Neural crest cell (in vitro differentiated cells): ENCODE data around the gene AP5B1. TPM values are rescaled to one million over a fixed set of nuclear protein-coding genes. Genes with fewer than 3 reads are reported as not detected.

ENCODE experiments used
- DNase-seq: peaks from one replicate; pipeline ENCODE4 v3.0.0; 2021; ENCODE audit warnings: low read depth, mixed read lengths, low spot score
- H3K27ac Mint-ChIP-seq: one replicate; pipeline ENCODE4 v1.8.0; 2021; ENCODE audit warnings: mild to moderate bottlenecking, mixed read lengths; ENCODE audit not compliant: unreplicated experiment
- H3K27me3 Mint-ChIP-seq: 2 replicates; pipeline ENCODE4 v1.8.0; 2021; ENCODE audit warnings: low read depth, mild to moderate bottlenecking, mixed read lengths
- H3K36me3 Mint-ChIP-seq: 2 replicates; pipeline ENCODE4 v1.8.0; 2021; ENCODE audit warnings: low read depth, mild to moderate bottlenecking, mixed read lengths
- H3K4me1 Mint-ChIP-seq: 2 replicates; pipeline ENCODE4 v1.8.0; 2021; ENCODE audit warnings: mixed read lengths
- H3K4me3 Mint-ChIP-seq: one replicate; pipeline ENCODE4 v1.8.0; 2021; ENCODE audit warnings: mild to moderate bottlenecking, mixed read lengths
- H3K9me3 Mint-ChIP-seq: 2 replicates; pipeline ENCODE4 v1.8.0; 2021; ENCODE audit warnings: mixed read lengths
- CTCF ChIP-seq: fragments of 200-600 bp; sonication (generic); conservative IDR thresholded peaks from 2 replicates; pipeline ENCODE4 v1.5.0; 2021; ENCODE audit warnings: antibody characterized with exemption, mild to moderate bottlenecking
- total RNA-seq: library from RNA; stranded (reverse); gene quantifications from 2 replicates; pipeline ENCODE4 v1.2.1, GENCODE V29; 2021

Gene AP5B1
- total RNA-seq, 1 donor from 2014 or later = 10.8 TPM

GRCh38 chr11:65821107-65821506 lies 40.3 kb upstream of the AP5B1 start:
- H3K9me3 Mint-ChIP-seq = no peaks in the 10 kb centered on the region
- DNase-seq = no peak
- H3K4me1 Mint-ChIP-seq = peaks cover 15% of the 10 kb centered on the region
- TF ChIP-seq CTCF = no peak
- H3K36me3 Mint-ChIP-seq = no peaks in the 10 kb centered on the region
- H3K27me3 Mint-ChIP-seq = no peaks in the 10 kb centered on the region
- no peak overlapping the region for H3K27ac Mint-ChIP-seq
- no peak overlapping the region for H3K4me3 Mint-ChIP-seq

- H3K36me3 Mint-ChIP-seq = no peaks in the 10 kb centered on the region
- no peaks in the 10 kb centered on the region for H3K9me3 Mint-ChIP-seq
- DNase-seq = peak; percentile 100
- no peak overlapping the region for H3K27ac Mint-ChIP-seq
- H3K4me1 Mint-ChIP-seq = peaks cover 18% of the 10 kb centered on the region
- peaks cover 2% of the 10 kb centered on the region for H3K27me3 Mint-ChIP-seq
- H3K4me3 Mint-ChIP-seq = peak overlapping the region; percentile 82
- TF ChIP-seq CTCF = peak; percentile 100
These were observed 37.3 kb upstream of the AP5B1 start for GRCh38 chr11:65817835-65818680.

GRCh38 chr11:65817312-65817834 lies 36.6 kb upstream of the AP5B1 start:
- no peak for DNase-seq
- Mint-ChIP-seq H3K27ac (no peak overlapping the region), H3K4me1 (peaks cover 18% of the 10 kb centered on the region), H3K4me3 (peak overlapping the region; percentile 82), H3K27me3 (peaks cover 4% of the 10 kb centered on the region), H3K36me3 (no peaks in the 10 kb centered on the region), H3K9me3 (no peaks in the 10 kb centered on the region)
- TF ChIP-seq CTCF = no peak

- no peak overlapping the region for H3K27ac Mint-ChIP-seq
- H3K9me3 Mint-ChIP-seq = no peaks in the 10 kb centered on the region
- peak overlapping the region; percentile 82 for H3K4me3 Mint-ChIP-seq
- H3K36me3 Mint-ChIP-seq = no peaks in the 10 kb centered on the region
- TF ChIP-seq CTCF = no peak
- DNase-seq = no peak
- H3K27me3 Mint-ChIP-seq = peaks cover 7% of the 10 kb centered on the region
- H3K4me1 Mint-ChIP-seq = peaks cover 18% of the 10 kb centered on the region
These were observed 35.9 kb upstream of the AP5B1 start for GRCh38 chr11:65816696-65817095.

- H3K27ac Mint-ChIP-seq = no peak overlapping the region
- H3K4me1 Mint-ChIP-seq = peaks cover 14% of the 10 kb centered on the region
- H3K36me3 Mint-ChIP-seq = no peaks in the 10 kb centered on the region
- DNase-seq = no peak
- H3K27me3 Mint-ChIP-seq = peaks cover 11% of the 10 kb centered on the region
- TF ChIP-seq CTCF = no peak
- H3K9me3 Mint-ChIP-seq = no peaks in the 10 kb centered on the region
- H3K4me3 Mint-ChIP-seq = no peak overlapping the region
These were observed 34.3 kb upstream of the AP5B1 start for GRCh38 chr11:65814986-65815565.
